Activated CD8-positive, alpha-beta memory T cell treated with anti-CD3 and anti-CD28 coated beads, Interleukin-2, amount 10 ng/mL, durations not matched to agents 7 days and 5 days (primary cell): ENCODE measurements around the gene KIRREL3. TPM values are rescaled to one million over a fixed set of nuclear protein-coding genes. Genes with fewer than 3 reads are reported as not detected.

Experiments
- ATAC-seq: fragments of 150-1000 bp; cut with Tn5 transposase; one replicate; pipeline ENCODE4 v1.10.0; 2021; ENCODE audit warnings: moderate library complexity
- CTCF ChIA-PET: fragments of 350-600 bp; sonication (Branson Sonifier 250); formaldehyde crosslinking; loops from one replicate; lab custom pipeline; 2021; ENCODE audit warnings: antibody characterized with exemption; lab: Charles Lee
- DNase-seq: peaks from one replicate; pipeline ENCODE4 v3.0.0-alpha.2; 2020
- H3K27ac Mint-ChIP-seq: one replicate; pipeline ENCODE4 v1.8.0; 2021; ENCODE audit warnings: mild to moderate bottlenecking, mixed read lengths
- H3K27me3 Mint-ChIP-seq: one replicate; pipeline ENCODE4 v1.8.0; 2021; ENCODE audit warnings: mixed read lengths
- H3K36me3 Mint-ChIP-seq: one replicate; pipeline ENCODE4 v1.8.0; 2021; ENCODE audit warnings: mild to moderate bottlenecking, mixed read lengths
- H3K4me1 Mint-ChIP-seq: one replicate; pipeline ENCODE4 v1.8.0; 2021; ENCODE audit warnings: mixed read lengths
- H3K4me3 Mint-ChIP-seq: one replicate; pipeline ENCODE4 v1.8.0; 2021; ENCODE audit warnings: mild to moderate bottlenecking, moderate library complexity, mixed read lengths
- H3K9me3 Mint-ChIP-seq: one replicate; pipeline ENCODE4 v1.8.0; 2022; ENCODE audit warnings: low read depth, mixed read lengths
- total RNA-seq, 2 experiments: library from RNA; stranded (reverse); gene quantifications; one replicate each; pipeline ENCODE4 v1.2.3, GENCODE V29; 2021

The KIRREL3 gene
- total RNA-seq, 2 experiments from 2014 or later: not detected

DNA sequence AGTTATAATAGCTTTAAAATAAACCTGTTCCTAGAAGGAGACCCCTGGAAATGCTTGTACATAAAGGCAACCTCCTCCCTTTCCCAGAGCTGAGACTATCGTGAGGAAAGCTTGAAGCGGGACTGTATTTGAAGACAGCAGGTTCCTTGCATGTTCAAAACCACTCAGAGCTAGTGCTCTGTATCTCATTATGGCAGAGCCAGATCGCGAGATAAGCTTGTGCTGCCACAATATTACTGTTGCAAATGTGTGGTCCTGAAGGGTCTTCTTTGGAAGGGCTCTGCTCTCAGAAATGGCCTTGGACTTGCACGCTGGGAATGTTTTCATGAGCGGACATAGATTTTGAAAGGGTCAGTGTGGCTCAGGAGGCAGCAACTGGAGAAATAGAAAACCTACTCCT, 168.2 kb downstream of the KIRREL3 start:
- ATAC-seq: no peak
- no peaks in the 10 kb centered on the region for H3K4me1 Mint-ChIP-seq
- no peaks in the 10 kb centered on the region for H3K36me3 Mint-ChIP-seq
- H3K4me3 Mint-ChIP-seq: no peak overlapping the region
- no peak for DNase-seq
- H3K9me3 Mint-ChIP-seq: no peaks in the 10 kb centered on the region
- no peaks in the 10 kb centered on the region for H3K27me3 Mint-ChIP-seq
- CTCF ChIA-PET: no interaction called here
- H3K27ac Mint-ChIP-seq: no peak overlapping the region

DNA sequence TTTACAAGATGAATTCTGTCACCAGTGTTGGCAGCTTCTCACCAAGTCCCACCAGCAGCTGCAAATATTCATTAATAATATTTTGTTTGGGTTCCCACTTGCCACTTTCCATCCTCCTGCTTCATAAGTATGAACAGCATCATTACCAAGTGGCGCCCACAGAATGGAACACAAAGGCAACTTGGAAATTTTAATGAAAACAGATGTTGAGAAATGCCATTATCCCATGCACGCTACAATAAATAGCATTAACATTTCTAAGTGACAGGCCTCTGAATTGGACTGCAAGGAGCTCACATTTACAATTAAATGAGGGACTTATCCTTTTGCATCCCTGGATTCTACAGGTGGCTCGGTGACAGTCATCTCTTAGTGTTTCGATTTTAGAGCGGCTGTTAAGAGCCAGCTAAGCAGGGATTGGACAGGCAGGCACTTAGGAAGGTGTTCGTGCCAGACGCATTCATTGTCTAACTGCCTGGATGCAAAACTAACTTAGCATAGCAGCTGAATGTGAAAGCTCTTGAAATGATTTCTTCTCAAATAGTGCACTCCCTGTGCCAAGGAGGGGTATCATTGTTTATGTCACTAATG, 170.3 kb downstream of the KIRREL3 start:
- H3K9me3 Mint-ChIP-seq: no peaks in the 10 kb centered on the region
- H3K27me3 Mint-ChIP-seq: no peaks in the 10 kb centered on the region
- no peak overlapping the region for H3K4me3 Mint-ChIP-seq
- H3K27ac Mint-ChIP-seq: no peak overlapping the region
- CTCF ChIA-PET: no interaction called here
- ATAC-seq: no peak
- no peaks in the 10 kb centered on the region for H3K4me1 Mint-ChIP-seq
- no peaks in the 10 kb centered on the region for H3K36me3 Mint-ChIP-seq
- DNase-seq: no peak

DNA sequence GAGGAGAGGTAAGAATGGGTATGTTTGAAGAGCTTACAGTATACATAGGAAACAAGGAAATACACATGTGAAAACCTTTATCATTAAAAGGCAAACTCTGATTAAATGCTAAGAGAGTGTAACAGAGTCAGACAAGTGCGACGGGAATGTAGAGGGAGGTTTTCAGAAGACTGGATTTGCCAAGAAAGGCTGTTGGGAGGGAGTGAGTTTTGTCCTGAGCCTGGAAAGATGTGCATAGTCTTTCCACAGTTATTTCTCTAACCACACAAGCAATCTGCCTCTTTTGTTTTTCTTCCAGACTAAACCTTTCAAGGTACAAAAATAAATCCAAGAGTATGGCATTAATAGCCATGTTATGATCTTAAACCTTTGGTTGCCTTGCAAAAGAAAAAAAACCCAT, 170.9 kb downstream of the KIRREL3 start:
- H3K27ac Mint-ChIP-seq: no peak overlapping the region
- no peak for ATAC-seq

DNA sequence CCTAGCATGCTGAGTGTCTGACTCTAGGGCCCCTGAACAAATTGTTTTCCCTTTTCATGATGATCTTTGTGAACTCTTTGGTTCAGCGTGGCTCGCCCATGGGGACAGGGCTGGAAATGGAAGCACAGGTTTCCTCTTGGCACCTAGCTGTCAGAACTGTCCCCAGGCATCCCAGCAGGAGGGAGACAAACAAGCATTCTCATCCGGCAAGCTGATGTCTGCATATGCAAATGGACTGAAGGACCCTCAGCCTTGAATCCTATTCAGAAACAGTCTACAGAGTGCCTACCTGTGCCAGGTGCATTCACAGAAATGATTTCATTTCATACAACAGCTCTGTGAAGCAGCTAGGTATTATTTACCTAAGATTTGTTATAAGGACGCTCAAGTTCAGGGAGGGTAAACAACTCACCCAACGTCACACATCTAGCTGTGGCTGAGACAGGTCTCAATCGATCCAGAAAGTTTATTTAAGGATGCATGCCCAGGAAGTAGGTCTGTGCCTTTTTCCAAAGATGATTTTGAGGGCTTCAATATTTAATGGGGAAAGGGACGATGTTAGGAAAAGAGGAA, 176.4 kb downstream of the KIRREL3 start:
- DNase-seq (no peak), ATAC-seq (no peak)
- no peaks in the 10 kb centered on the region for H3K4me1 Mint-ChIP-seq
- H3K27me3 Mint-ChIP-seq: peaks cover 2% of the 10 kb centered on the region
- no peaks in the 10 kb centered on the region for H3K9me3 Mint-ChIP-seq
- no peak overlapping the region for H3K27ac Mint-ChIP-seq
- CTCF ChIA-PET: no interaction called here
- no peaks in the 10 kb centered on the region for H3K36me3 Mint-ChIP-seq
- H3K4me3 Mint-ChIP-seq: no peak overlapping the region

More for the DNA sequence above, 170.9 kb downstream of the KIRREL3 start:
- CTCF ChIA-PET: no interaction called here
- H3K36me3 Mint-ChIP-seq: no peaks in the 10 kb centered on the region
- no peaks in the 10 kb centered on the region for H3K4me1 Mint-ChIP-seq
- H3K4me3 Mint-ChIP-seq: no peak overlapping the region
- H3K9me3 Mint-ChIP-seq: no peaks in the 10 kb centered on the region
- no peak for DNase-seq
- no peaks in the 10 kb centered on the region for H3K27me3 Mint-ChIP-seq

DNA sequence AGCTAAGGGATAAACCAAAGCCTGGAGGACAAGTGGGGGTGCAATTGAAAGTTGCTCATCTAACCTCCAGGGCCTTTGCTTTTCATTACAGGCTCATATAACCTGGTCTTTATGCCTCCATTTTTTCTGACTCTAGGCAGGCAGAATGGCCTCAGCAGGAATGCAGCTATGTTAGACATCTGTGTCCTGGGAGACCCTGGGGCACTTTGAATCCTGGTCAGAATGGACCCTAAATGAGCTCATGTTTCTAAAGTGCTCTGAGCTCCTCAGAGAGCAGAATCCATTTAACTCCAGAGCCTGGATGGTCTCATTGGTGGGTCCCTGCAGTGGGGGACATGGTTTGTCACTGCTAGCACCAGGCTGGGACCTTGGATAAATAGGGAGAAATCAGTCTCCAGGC, 177.3 kb downstream of the KIRREL3 start:
- no peaks in the 10 kb centered on the region for H3K4me1 Mint-ChIP-seq
- H3K27ac Mint-ChIP-seq: no peak overlapping the region
- H3K27me3 Mint-ChIP-seq: peaks cover 2% of the 10 kb centered on the region
- no peak for ATAC-seq
- no peaks in the 10 kb centered on the region for H3K36me3 Mint-ChIP-seq
- CTCF ChIA-PET: no interaction called here
- H3K4me3 Mint-ChIP-seq: no peak overlapping the region
- no peaks in the 10 kb centered on the region for H3K9me3 Mint-ChIP-seq
- no peak for DNase-seq

DNA sequence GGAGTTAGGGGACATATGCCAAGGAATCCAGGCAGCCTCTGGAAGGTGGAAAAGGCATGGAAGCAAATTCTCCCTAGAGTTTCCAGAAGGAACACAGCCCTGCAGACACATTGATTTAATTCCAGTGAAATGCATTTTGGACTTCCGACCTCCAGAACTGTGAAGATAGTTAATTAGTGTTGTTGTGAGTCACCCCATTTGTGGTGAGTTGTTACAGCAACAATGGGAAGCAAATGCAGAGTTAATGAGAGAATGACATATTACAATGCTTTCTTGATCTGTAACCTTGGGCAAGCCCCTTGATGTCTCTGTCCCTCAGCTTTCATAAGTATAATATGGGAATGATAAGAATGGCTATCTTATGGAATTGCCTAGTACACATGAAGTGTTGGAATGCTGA, 178.7 kb downstream of the KIRREL3 start:
- ATAC-seq (no peak), DNase-seq (no peak)
- no peaks in the 10 kb centered on the region for H3K9me3 Mint-ChIP-seq
- no peaks in the 10 kb centered on the region for H3K36me3 Mint-ChIP-seq
- peaks cover 3% of the 10 kb centered on the region for H3K4me1 Mint-ChIP-seq
- no peak overlapping the region for H3K27ac Mint-ChIP-seq
- CTCF ChIA-PET: no interaction called here
- no peak overlapping the region for H3K4me3 Mint-ChIP-seq
- H3K27me3 Mint-ChIP-seq: peaks cover 2% of the 10 kb centered on the region

DNA sequence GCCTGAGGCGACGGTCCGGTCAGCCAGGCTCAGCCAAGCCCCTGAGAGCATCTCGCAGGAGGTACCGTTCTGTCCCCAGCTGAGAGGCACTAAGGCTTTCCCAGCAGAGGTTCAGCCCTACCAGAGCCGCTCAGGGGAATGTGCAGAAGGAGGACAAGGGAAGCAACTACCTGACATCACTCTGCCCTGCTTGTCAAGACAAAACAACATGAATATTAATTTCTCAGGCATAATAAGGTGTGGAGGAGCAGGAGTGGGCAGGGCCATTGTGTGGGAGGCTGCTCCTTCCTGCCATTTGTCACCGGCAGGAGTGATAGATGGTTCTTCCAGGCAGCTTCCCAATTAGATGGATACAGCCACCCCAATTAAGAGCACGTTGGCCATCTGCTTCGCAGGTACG, 181.4 kb downstream of the KIRREL3 start:
- Mint-ChIP-seq H3K4me1 (peaks cover 4% of the 10 kb centered on the region), H3K9me3 (no peaks in the 10 kb centered on the region), H3K27me3 (peaks cover under 1% of the 10 kb centered on the region), H3K27ac (no peak overlapping the region), H3K36me3 (no peaks in the 10 kb centered on the region), H3K4me3 (no peak overlapping the region)
- no peak for ATAC-seq
- DNase-seq: no peak
- CTCF ChIA-PET: no interaction called here

DNA sequence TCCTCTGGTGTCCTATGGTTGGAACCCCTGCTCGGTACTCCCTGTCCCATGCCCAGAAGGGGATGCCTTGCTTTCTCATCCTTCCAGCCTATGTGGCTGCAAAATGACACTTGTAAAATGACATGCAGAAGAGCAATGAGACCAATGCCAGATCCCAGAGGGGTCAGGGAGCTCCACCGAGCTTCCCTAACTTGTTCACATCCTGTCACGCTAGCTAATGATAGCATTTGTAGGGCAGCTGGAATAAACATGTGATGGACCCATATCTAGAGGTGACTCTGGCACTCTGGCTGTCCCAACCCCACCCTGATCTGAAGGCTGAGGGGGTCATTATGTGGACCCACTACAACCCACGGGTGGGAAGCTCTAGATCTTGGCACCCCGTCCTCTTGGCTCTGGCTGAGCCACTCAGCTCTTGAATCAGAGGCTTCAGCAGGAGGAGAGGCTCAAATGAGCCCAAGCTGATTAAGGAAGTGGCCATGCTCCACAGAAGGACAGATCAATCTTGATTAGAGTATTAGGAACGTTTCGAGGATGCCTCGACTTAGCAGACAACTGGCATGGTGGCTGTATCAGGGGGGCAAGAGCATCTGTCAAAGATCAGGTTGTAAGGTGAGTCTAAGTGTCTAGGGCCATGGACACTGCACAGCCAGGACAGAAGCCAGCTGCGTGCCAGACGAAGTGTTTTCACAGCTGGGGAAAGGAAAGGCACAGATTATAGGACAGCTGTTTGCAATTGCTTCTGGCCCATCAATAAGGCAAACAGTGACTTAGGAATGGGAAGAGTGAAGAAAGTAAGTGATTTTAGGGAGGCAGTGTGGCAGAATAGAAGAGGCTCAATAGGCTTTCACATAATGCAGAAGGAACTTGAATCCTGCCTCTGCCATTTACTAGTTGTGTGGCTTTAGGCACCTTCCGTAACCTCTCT, 182.8 kb downstream of the KIRREL3 start:
- H3K4me3 Mint-ChIP-seq: no peak overlapping the region
- H3K9me3 Mint-ChIP-seq: no peaks in the 10 kb centered on the region
- H3K4me1 Mint-ChIP-seq: peaks cover 4% of the 10 kb centered on the region
- H3K27me3 Mint-ChIP-seq: peaks cover 5% of the 10 kb centered on the region
- DNase-seq: no peak
- ATAC-seq: no peak
- CTCF ChIA-PET: no interaction called here
- H3K36me3 Mint-ChIP-seq: no peaks in the 10 kb centered on the region
- H3K27ac Mint-ChIP-seq: no peak overlapping the region

DNA sequence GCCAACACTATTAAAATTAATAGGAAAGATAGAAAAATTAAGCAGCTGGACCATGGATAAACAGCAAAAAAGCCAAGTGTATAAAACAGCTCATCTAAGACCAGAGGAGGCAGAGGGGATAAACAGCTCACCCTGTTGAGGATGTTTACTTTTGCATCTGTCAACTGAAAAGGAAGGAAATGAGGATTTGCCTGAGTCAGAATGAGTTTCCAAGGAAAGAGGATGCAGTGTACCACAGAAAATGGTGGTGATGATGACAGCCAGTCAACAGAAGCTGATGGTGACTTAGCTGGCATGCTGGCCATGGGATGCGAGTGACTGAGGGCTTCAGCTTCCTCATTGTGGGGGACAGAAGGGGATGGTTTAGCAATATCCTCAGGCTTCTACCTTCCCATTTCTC, 183.5 kb downstream of the KIRREL3 start:
- H3K9me3 Mint-ChIP-seq: no peaks in the 10 kb centered on the region
- H3K27ac Mint-ChIP-seq: no peak overlapping the region
- ATAC-seq: no peak
- peaks cover 4% of the 10 kb centered on the region for H3K4me1 Mint-ChIP-seq
- H3K4me3 Mint-ChIP-seq: no peak overlapping the region
- H3K27me3 Mint-ChIP-seq: peaks cover 5% of the 10 kb centered on the region
- no peaks in the 10 kb centered on the region for H3K36me3 Mint-ChIP-seq
- CTCF ChIA-PET: no interaction called here
- DNase-seq: no peak

DNA sequence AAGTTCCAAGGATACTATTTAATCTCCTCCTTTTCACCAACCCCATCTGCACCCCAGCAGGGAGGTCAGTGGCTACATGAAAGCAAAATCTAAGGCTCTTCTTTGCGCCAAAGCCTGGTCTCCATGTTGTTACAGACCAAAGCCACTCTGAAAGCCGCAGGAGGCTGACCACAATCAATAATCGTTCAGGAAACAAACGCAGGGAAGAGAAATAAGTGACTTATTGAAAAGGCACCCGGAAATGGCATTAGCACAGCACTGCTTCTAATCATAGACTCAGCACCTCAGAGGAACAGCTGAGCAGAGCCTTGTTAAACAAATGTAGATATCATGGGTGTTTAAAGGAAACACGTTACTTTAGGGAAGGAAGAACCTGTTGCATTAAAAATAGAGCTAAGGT, 183.9 kb downstream of the KIRREL3 start:
- H3K27ac Mint-ChIP-seq: no peak overlapping the region

DNA sequence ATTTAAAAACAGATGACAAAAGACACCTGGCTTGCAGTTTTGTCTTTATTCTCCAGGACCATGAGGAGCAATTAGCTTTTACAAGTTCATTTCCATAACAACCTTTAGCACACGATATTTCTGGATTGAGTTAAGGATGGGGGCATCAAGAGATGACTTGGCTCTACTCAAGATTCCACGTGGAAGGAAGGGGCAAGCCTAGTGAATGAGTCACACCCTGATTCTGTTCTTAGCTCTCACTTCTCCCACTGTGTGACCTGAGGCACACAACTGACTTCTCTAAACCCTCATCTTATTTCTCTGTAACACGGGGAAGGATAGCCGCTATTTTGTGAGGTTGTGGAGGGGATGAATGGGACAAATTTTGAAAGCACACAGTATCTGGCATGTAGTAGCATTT, 185.5 kb downstream of the KIRREL3 start:
- no peaks in the 10 kb centered on the region for H3K36me3 Mint-ChIP-seq
- peaks cover 5% of the 10 kb centered on the region for H3K27me3 Mint-ChIP-seq

More for the DNA sequence above, 183.9 kb downstream of the KIRREL3 start:
- ATAC-seq (no peak), DNase-seq (no peak)
- no peaks in the 10 kb centered on the region for H3K9me3 Mint-ChIP-seq
- no peaks in the 10 kb centered on the region for H3K36me3 Mint-ChIP-seq
- peaks cover 5% of the 10 kb centered on the region for H3K27me3 Mint-ChIP-seq
- peaks cover 4% of the 10 kb centered on the region for H3K4me1 Mint-ChIP-seq
- CTCF ChIA-PET: no interaction called here
- no peak overlapping the region for H3K4me3 Mint-ChIP-seq

DNA sequence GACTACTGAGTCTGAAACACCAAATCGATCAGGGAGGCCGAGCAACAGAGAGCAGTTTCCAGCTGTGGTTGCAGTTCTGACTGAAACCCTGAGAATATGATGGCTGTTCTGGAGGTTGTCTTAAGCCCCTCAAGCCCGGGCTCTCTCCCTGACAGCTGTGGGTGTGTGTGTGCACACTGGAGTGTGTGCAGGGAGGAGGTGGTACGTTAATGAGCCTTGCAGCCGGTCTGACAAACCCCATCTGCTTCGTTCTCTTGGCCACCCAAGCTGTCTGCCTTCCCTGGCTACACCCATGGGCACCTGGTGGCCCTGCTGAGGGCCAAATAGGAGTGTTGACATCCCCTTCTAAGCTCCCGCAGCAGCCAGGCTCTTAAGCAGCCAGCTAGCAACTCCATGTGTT, 189.8 kb downstream of the KIRREL3 start:
- CTCF ChIA-PET: no interaction called here
- Mint-ChIP-seq H3K27me3 (peaks cover 5% of the 10 kb centered on the region), H3K4me3 (no peak overlapping the region), H3K36me3 (no peaks in the 10 kb centered on the region), H3K27ac (no peak overlapping the region), H3K9me3 (no peaks in the 10 kb centered on the region), H3K4me1 (no peaks in the 10 kb centered on the region)
- no peak for DNase-seq
- ATAC-seq: no peak

More for the DNA sequence above, 185.5 kb downstream of the KIRREL3 start:
- CTCF ChIA-PET: no interaction called here
- no peak overlapping the region for H3K4me3 Mint-ChIP-seq
- no peaks in the 10 kb centered on the region for H3K9me3 Mint-ChIP-seq
- peaks cover 4% of the 10 kb centered on the region for H3K4me1 Mint-ChIP-seq
- no peak overlapping the region for H3K27ac Mint-ChIP-seq
- DNase-seq: no peak
- no peak for ATAC-seq

DNA sequence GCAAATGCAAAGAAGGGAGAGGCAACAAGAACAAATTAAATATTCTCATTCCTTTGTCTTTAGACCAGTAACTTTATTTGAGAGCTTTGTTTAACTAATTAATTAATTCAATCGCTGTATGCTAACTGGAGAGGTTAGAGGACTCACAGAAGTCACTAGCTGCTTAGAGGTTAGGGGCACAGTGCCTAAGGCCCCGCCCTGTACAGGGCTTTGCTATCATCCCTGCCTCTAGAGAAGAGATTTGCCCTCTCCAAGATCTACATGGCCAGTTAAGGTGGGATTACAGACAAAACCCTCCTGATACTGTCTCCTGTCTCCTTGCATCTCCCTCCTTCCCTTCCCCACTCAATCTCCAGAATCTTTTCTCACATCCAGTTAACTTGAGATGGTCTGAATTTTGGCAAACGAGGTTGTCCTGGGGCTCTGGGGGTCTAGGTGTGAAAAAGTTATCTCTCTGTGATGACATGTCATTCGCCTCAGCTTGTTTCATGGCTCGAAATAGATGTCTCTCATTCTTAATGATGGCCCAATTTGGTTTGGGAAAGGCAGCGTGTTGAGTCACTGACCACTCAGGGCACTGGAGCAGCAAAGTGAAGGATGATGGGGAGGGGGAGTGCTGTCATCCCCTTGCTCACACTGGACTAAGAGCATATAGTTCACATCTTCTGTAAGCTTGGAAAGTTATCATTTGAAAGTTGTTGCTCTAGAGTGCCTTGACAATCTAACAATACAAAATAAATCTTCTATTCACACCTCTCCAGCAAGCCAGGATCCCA, 190.9 kb downstream of the KIRREL3 start:
- H3K27ac Mint-ChIP-seq: no peak overlapping the region
- H3K36me3 Mint-ChIP-seq: no peaks in the 10 kb centered on the region
- no peak for ATAC-seq
- CTCF ChIA-PET: no interaction called here
- no peak overlapping the region for H3K4me3 Mint-ChIP-seq
- no peaks in the 10 kb centered on the region for H3K4me1 Mint-ChIP-seq
- peaks cover 5% of the 10 kb centered on the region for H3K27me3 Mint-ChIP-seq
- no peaks in the 10 kb centered on the region for H3K9me3 Mint-ChIP-seq
- DNase-seq: no peak
